Erythroblast (primary cell): Measurements from ENCODE around the gene SKOR1.

Source experiments
- GATA1 ChIP-seq: IDR thresholded peaks from 2 replicates; pipeline ENCODE4 v1.6.1; 2011; ENCODE audit warnings: low read depth, mild to moderate bottlenecking, control low read depth, low read length, moderate library complexity
- POLR2A ChIP-seq: IDR thresholded peaks from 2 replicates; pipeline ENCODE4 v1.6.1; 2011; ENCODE audit warnings: mild to moderate bottlenecking, low read length

DNA sequence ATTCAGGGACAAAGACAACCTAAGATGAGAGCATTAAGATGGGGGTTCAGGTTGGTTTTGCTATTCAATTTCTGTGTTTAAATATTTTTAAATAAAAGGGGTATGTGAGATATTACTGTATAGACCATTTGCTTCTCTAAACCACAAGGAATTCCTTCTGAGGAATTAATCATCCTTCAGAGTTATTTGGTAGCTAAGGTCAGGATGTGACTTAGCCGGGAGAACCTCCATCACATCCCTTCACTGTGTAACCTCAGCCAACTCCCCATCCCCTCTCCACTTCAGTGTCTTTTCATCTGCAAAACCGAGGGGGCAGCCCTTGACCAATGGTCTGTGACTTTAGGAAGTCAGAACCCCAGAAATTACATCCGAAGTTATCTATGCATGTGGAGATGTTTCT is 48.7 kb upstream of the SKOR1 start:
- TF ChIP-seq POLR2A (no peak), GATA1 (no peak)
